ENCODE results near the gene ZFYVE27. TPM values are rescaled to one million over a fixed set of nuclear protein-coding genes. Genes with fewer than 3 reads are reported as not detected.

Gene ZFYVE27
- total RNA-seq, 1 donor from 2014 or later = 13.7 TPM

- H3K27ac Mint-ChIP-seq = no peak overlapping the region
- no peak overlapping the region for H2AFZ ChIP-seq (replicated peaks)
- no peaks in the 10 kb centered on the region for H3K9me3 ChIP-seq (ENCODE audit: low read depth)
Observed at GRCh38 chr10:97763947-97764346, 27.0 kb downstream of the ZFYVE27 start.

GRCh38 chr10:97764519-97764931, 27.6 kb downstream of the ZFYVE27 start:
- Histone ChIP-seq H4K20me1 (ENCODE audit: low read depth) (peaks cover 48% of the 10 kb centered on the region), H3K27ac (no peak overlapping the region), H3F3A (ENCODE audit: low read depth) (peaks cover 13% of the 10 kb centered on the region), H3K79me2 (ENCODE audit: low read depth) (no peaks in the 10 kb centered on the region), H3K4me1 (peaks cover 15% of the 10 kb centered on the region), H3K36me3 (no peaks in the 10 kb centered on the region), H3K27me3 (peaks cover 20% of the 10 kb centered on the region), H3K4me3 (no peak overlapping the region), H3K4me2 (no peak overlapping the region), H3K9ac (no peak overlapping the region), H2AFZ (replicated peaks) (no peak overlapping the region), H3K9me3 (ENCODE audit: low read depth) (no peaks in the 10 kb centered on the region)
- H3K27ac Mint-ChIP-seq = no peak overlapping the region
- peaks cover 6% of the 10 kb centered on the region for H3K36me3 Mint-ChIP-seq
- peaks cover 10% of the 10 kb centered on the region for H3K27me3 Mint-ChIP-seq (ENCODE audit: insufficient read depth, low read depth)
- no peak for DNase-seq (ENCODE audit: low spot score)
- no peak overlapping the region for H3K4me3 Mint-ChIP-seq
- H3K9me3 Mint-ChIP-seq = no peaks in the 10 kb centered on the region
- peaks cover 21% of the 10 kb centered on the region for H3K4me1 Mint-ChIP-seq
- TF ChIP-seq EZH2phosphoT487 (IDR thresholded peaks at IDR 0.05) (no peak), EZH2 (IDR thresholded peaks at IDR 0.05) (no peak), CTCF (IDR thresholded peaks at IDR 0.05) (no peak)

More at GRCh38 chr10:97763947-97764346, 27.0 kb downstream of the ZFYVE27 start:
- Histone ChIP-seq H3K27ac (no peak overlapping the region), H3K4me3 (no peak overlapping the region), H3K9ac (no peak overlapping the region), H3K36me3 (no peaks in the 10 kb centered on the region), H3K4me2 (no peak overlapping the region), H3K27me3 (peaks cover 14% of the 10 kb centered on the region), H4K20me1 (ENCODE audit: low read depth) (peaks cover 52% of the 10 kb centered on the region), H3K79me2 (ENCODE audit: low read depth) (no peaks in the 10 kb centered on the region), H3F3A (ENCODE audit: low read depth) (peaks cover 13% of the 10 kb centered on the region), H3K4me1 (peaks cover 15% of the 10 kb centered on the region)
- DNase-seq (ENCODE audit: low spot score) = no peak
- peaks cover 21% of the 10 kb centered on the region for H3K4me1 Mint-ChIP-seq
- peaks cover 6% of the 10 kb centered on the region for H3K27me3 Mint-ChIP-seq (ENCODE audit: insufficient read depth, low read depth)
- H3K9me3 Mint-ChIP-seq = no peaks in the 10 kb centered on the region
- no peak overlapping the region for H3K4me3 Mint-ChIP-seq
- TF ChIP-seq CTCF (IDR thresholded peaks at IDR 0.05) = no peak
- no peak for TF ChIP-seq EZH2 (IDR thresholded peaks at IDR 0.05)
- TF ChIP-seq EZH2phosphoT487 (IDR thresholded peaks at IDR 0.05) = no peak
- H3K36me3 Mint-ChIP-seq = peaks cover 4% of the 10 kb centered on the region

GRCh38 chr10:97765201-97765600, 28.3 kb downstream of the ZFYVE27 start:
- no peak for DNase-seq (ENCODE audit: low spot score)
- no peak overlapping the region for H2AFZ ChIP-seq (replicated peaks)
- Mint-ChIP-seq H3K27me3 (ENCODE audit: insufficient read depth, low read depth) (peaks cover 15% of the 10 kb centered on the region), H3K9me3 (no peaks in the 10 kb centered on the region), H3K4me1 (peaks cover 21% of the 10 kb centered on the region), H3K4me3 (no peak overlapping the region), H3K27ac (no peak overlapping the region), H3K36me3 (peaks cover 6% of the 10 kb centered on the region)
- H3K27ac ChIP-seq = no peak overlapping the region
- H3K9me3 ChIP-seq (ENCODE audit: low read depth) = no peaks in the 10 kb centered on the region
- H3K36me3 ChIP-seq = no peaks in the 10 kb centered on the region
- peaks cover 15% of the 10 kb centered on the region for H3K4me1 ChIP-seq
- no peak overlapping the region for H3K4me2 ChIP-seq
- TF ChIP-seq CTCF (IDR thresholded peaks at IDR 0.05) (no peak), EZH2phosphoT487 (IDR thresholded peaks at IDR 0.05) (no peak), EZH2 (IDR thresholded peaks at IDR 0.05) (no peak)
- peaks cover 13% of the 10 kb centered on the region for H3F3A ChIP-seq (ENCODE audit: low read depth)
- H3K27me3 ChIP-seq = peaks cover 26% of the 10 kb centered on the region
- no peaks in the 10 kb centered on the region for H3K79me2 ChIP-seq (ENCODE audit: low read depth)
- no peak overlapping the region for H3K4me3 ChIP-seq
- H3K9ac ChIP-seq = no peak overlapping the region
- peaks cover 43% of the 10 kb centered on the region for H4K20me1 ChIP-seq (ENCODE audit: low read depth)

Measured in neural progenitor cell (in vitro differentiated cells).